Neuron (in vitro differentiated cells): Measurements from ENCODE around the gene TSR3.

Experiments
- H2AFZ ChIP-seq: one replicate; pipeline ENCODE4 v1.6.1; 2013; ENCODE audit warnings: low read depth, mild to moderate bottlenecking, inconsistent platforms, low read length, moderate library complexity
- H3K27me3 ChIP-seq: one replicate; pipeline ENCODE4 v1.6.1; 2013; ENCODE audit warnings: low read length; ENCODE audit not compliant: insufficient read depth
- H3K36me3 ChIP-seq: one replicate; pipeline ENCODE4 v1.6.1; 2013; ENCODE audit warnings: low read length; ENCODE audit not compliant: insufficient read depth
- H3K4me1 ChIP-seq: one replicate; pipeline ENCODE4 v1.6.1; 2013; ENCODE audit warnings: low read length; ENCODE audit not compliant: insufficient read depth
- H3K4me3 ChIP-seq: 2 replicates; pipeline ENCODE4 v1.5.1; 2013; ENCODE audit warnings: mild to moderate bottlenecking, low read length, moderate library complexity
- H3K9me3 ChIP-seq: one replicate; pipeline ENCODE4 v1.6.1; 2013; ENCODE audit warnings: low read length

The TSR3 gene

GRCh38 chr16:1355591-1355990 is 3.9 kb upstream of the TSR3 start:
- Histone ChIP-seq H3K4me3 (no peak overlapping the region), H3K36me3 (peaks cover 7% of the 10 kb centered on the region), H3K27me3 (no peaks in the 10 kb centered on the region), H2AFZ (no peak overlapping the region), H3K4me1 (peaks cover 14% of the 10 kb centered on the region), H3K9me3 (no peaks in the 10 kb centered on the region)

DNA sequence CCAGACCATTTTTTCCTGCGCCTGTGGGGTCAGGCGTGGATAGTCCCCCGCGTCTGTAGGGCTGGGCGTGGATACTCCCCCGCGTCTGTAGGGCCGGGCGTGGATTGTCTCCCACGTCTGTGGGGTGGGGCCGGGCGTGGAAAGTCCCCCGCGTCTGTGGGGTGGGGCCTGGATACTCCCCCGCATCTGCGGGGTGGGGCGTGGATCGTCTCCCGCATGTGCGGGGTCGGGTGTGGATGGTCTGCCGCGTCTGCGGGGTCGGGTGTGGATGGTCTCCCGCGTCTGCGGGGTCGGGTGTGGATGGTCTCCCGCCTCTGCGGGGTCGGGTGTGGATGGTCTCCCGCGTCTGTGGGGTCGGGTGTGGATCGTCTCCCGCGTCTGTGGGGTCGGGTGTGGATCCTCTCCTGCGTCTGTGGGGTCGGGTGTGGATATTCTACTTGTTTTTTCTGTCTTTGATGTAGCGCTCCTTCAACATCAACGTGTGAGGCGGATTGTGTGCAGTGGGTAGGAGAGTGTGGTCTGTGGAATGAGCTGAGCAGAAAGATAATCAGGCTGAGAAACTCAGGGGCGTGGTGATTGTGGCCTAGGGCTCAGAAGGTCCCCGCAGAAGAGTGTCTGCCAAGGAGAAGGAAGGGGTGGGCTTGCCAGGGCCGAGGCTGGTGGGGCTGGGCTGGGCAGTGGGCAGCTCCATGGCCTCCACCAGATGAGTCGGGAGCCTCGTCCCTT is 3.3 kb upstream of the TSR3 start:
- Histone ChIP-seq H2AFZ (no peak overlapping the region), H3K4me3 (no peak overlapping the region), H3K9me3 (no peaks in the 10 kb centered on the region)

DNA sequence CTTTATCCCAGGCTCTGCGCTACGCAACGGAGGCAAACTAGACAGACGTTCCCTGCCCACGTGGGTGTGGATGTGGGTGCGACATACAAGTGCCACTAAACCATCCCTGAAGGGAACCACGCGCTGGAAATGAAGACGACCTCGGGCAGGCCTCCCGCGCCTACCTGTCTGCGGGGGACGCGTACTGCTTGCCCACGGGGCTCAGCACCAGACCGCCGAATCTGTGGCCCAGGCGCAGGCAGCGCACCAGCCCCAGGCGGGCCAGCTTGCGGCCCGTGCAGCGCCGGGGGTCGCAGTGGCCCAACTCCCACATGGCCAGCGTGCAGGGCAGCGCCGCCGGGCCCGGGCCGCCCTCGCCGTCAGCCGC is 480 bp downstream of the TSR3 start:
- H3K4me3 ChIP-seq = peak overlapping the region; percentile 81
- peaks cover 18% of the 10 kb centered on the region for H3K4me1 ChIP-seq
- H3K36me3 ChIP-seq = peaks cover 27% of the 10 kb centered on the region
- no peaks in the 10 kb centered on the region for H3K27me3 ChIP-seq
- H3K9me3 ChIP-seq = no peaks in the 10 kb centered on the region
- peak overlapping the region; percentile 13 for H2AFZ ChIP-seq

More for the DNA sequence above, 3.3 kb upstream of the TSR3 start:
- Histone ChIP-seq H3K27me3 (no peaks in the 10 kb centered on the region), H3K4me1 (peaks cover 18% of the 10 kb centered on the region), H3K36me3 (peaks cover 9% of the 10 kb centered on the region)

DNA sequence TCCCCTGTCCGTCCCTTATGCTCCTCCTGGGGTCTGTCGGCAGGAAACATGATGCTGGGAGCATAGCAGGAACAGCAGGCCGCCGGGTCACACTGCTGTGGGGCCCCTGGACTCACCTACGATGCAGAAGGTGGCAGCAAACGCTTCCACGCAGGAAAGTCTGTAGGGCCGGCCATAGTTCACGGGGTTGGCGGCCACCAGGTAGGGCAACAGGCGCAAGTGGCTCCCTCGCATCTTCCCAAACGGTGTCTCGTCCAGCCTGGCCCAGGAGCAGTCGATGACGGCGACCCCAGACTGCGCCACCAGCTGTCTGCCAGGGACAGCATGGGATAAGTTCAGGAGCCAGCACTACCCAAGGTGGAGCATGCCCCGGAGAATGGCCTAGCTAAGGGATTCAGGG is 987 bp downstream of the TSR3 start:
- Histone ChIP-seq H3K4me1 (peaks cover 18% of the 10 kb centered on the region), H3K36me3 (peaks cover 27% of the 10 kb centered on the region), H2AFZ (no peak overlapping the region), H3K27me3 (no peaks in the 10 kb centered on the region), H3K4me3 (peak overlapping the region; percentile 81), H3K9me3 (no peaks in the 10 kb centered on the region)

DNA sequence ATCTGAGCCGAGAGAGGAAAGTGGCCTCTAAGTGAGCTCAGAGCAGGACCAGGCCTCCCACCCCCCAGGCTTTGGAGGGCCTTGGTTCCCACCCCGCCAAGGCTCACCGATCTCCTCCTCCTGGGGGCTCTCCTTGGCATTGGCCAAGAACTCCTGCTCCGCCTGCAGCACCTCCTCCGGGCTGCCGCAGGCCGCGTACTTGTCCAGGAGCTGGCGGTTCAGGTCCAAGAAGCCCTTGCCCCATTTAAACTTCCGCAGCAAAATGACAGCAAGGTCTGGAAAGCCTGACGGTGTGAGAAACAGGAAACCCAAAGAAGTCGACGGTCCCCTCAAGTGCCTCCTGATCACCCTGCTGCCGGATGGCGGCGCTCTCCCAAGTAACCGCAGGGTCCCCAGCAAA is 1.7 kb downstream of the TSR3 start:
- Histone ChIP-seq H2AFZ (no peak overlapping the region), H3K36me3 (peaks cover 27% of the 10 kb centered on the region), H3K4me3 (no peak overlapping the region), H3K9me3 (no peaks in the 10 kb centered on the region), H3K27me3 (no peaks in the 10 kb centered on the region), H3K4me1 (peaks cover 18% of the 10 kb centered on the region)

DNA sequence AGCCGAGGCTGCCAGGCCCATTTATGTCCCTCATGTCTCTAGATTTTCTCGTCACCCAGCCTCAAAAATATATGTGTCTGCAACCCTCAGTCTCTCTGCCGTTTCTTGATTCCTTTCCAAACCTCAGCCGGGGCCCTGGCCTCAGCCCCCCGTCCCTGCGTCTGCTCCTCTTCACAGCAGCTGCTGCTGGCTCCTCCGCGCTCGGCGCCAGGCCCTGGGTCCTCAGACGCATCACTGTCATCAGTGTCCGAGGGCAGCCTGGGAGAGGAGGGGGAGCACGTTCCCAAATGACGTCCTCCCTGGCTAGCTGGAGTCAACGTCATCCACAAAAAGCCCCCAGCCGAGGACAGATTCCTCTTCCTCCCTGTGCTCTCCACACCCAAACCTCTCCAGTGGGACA is 2.3 kb downstream of the TSR3 start:
- Histone ChIP-seq H3K4me1 (peaks cover 18% of the 10 kb centered on the region), H3K36me3 (peaks cover 27% of the 10 kb centered on the region), H3K4me3 (no peak overlapping the region), H2AFZ (no peak overlapping the region), H3K27me3 (no peaks in the 10 kb centered on the region), H3K9me3 (no peaks in the 10 kb centered on the region)

- Histone ChIP-seq H3K4me3 (no peak overlapping the region), H3K36me3 (peaks cover 27% of the 10 kb centered on the region)
These were observed 2.8 kb downstream of the TSR3 start for GRCh38 chr16:1348926-1349325.

DNA sequence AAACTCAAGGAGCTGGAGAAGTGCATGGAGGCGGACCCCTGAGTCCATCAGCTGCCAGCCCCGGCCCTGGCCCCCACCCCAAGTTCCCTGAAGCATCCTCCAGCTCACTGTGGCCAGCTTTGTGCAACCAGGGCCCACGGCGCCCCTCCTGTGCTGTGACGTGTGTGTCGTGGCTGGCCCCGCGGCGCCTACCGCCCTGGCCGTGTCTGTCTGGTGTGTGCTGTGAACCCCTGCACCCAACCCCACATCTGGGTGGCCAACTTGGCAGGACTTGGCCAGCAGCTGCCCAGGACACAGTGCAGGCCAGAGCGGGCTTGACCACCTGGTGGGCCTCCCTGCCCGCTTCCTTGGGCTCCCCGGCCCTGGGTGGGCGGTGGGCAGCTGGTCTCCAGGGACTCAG is 3.2 kb downstream of the TSR3 start:
- Histone ChIP-seq H3K36me3 (peaks cover 27% of the 10 kb centered on the region), H2AFZ (no peak overlapping the region), H3K4me1 (peaks cover 18% of the 10 kb centered on the region)

More at GRCh38 chr16:1348926-1349325, 2.8 kb downstream of the TSR3 start:
- Histone ChIP-seq H3K27me3 (no peaks in the 10 kb centered on the region), H2AFZ (no peak overlapping the region), H3K9me3 (no peaks in the 10 kb centered on the region), H3K4me1 (peaks cover 18% of the 10 kb centered on the region)

GRCh38 chr16:1347962-1348361 is 3.7 kb downstream of the TSR3 start:
- H3K36me3 ChIP-seq = peaks cover 27% of the 10 kb centered on the region
- H3K27me3 ChIP-seq = no peaks in the 10 kb centered on the region
- H2AFZ ChIP-seq = no peak overlapping the region
- H3K9me3 ChIP-seq = no peaks in the 10 kb centered on the region
- H3K4me1 ChIP-seq = peaks cover 15% of the 10 kb centered on the region
- H3K4me3 ChIP-seq = no peak overlapping the region

More for the DNA sequence above, 3.2 kb downstream of the TSR3 start:
- Histone ChIP-seq H3K27me3 (no peaks in the 10 kb centered on the region), H3K4me3 (no peak overlapping the region), H3K9me3 (no peaks in the 10 kb centered on the region)

- Histone ChIP-seq H3K9me3 (no peaks in the 10 kb centered on the region), H2AFZ (no peak overlapping the region), H3K27me3 (no peaks in the 10 kb centered on the region), H3K4me1 (peaks cover 11% of the 10 kb centered on the region), H3K4me3 (no peak overlapping the region), H3K36me3 (peaks cover 27% of the 10 kb centered on the region)
These were observed 4.3 kb downstream of the TSR3 start for GRCh38 chr16:1347286-1347855.

DNA sequence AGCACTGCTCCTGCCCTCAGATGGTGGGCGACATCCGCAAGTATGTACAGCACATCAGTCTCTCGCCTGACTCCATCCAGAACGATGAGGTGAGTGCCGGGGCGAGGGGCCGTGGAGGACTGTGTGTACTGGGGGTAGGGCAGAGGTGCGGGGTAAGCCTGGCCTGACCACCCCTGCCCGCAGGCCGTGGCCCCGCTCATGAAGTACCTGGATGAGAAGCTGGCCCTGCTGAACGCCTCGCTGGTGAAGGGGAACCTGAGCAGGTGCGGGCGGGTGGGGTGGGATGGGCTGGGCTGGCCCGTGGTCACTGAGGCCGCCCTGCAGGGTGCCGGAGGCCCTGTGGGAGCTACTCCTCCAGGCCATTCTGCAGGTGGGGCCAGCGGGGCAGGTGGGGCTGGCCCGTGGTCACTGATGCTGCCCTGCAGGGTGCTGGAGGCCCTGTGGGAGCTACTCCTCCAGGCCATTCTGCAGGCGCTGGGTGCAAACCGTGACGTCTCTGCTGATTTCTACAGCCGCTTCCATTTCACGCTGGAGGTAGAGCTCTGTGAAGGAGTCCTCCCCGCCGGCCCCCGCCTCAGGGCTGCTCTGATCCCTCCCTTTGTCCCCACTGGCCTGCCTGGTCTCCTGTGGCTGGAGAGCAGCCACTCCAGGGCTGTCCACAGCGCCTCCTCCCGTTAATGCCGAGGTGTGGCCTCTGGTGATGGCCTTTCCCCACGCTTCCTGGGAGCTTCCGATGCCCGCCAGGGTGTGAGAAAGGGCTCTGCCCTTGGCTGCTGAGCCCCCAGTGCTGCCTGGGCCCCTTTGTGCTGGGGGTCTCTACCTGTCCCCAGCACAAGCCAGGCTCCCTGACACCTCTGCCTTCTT is 5.0 kb downstream of the TSR3 start:
- H2AFZ ChIP-seq = no peak overlapping the region
- H3K9me3 ChIP-seq = no peaks in the 10 kb centered on the region
- H3K4me3 ChIP-seq = no peak overlapping the region
- H3K36me3 ChIP-seq = peaks cover 31% of the 10 kb centered on the region
- peaks cover 10% of the 10 kb centered on the region for H3K4me1 ChIP-seq
- H3K27me3 ChIP-seq = no peaks in the 10 kb centered on the region

DNA sequence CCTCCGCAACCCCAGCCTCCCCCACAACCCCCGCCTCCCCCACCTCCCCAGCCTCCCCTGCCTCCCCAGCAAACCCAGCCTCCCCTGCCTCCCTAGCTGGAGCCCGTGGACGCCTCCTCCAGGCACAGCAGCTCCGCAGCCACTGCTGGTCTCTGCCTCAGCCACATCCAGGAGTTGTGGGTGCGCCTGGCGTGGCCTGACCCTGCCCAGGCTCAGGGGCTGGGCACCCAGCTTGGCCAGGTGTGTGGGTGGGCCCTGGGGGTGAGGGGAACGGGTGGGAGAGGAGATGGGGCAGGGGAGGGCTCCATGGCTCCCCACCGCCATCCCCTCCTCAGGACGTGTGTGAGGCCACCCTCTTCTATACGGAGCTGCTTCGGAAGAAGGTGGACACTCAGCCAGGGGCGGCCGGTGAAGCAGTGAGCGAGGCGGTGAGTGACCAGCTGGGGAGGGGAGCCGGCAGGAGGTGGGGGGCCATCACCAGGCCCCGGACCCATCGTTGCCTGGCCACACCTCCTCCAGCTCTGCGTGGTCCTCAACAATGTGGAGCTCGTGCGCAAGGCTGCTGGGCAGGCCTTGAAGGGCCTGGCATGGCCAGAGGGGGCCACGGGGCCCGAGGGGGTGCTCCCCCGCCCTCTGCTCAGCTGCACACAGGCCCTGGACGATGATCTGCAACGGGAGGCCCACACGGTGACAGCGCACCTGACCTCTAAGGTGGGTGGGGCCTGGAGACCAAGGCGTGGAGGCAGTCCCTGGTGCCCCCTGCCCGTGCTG is 5.8 kb downstream of the TSR3 start:
- Histone ChIP-seq H3K4me1 (peaks cover 6% of the 10 kb centered on the region), H3K4me3 (no peak overlapping the region), H2AFZ (no peak overlapping the region), H3K27me3 (no peaks in the 10 kb centered on the region), H3K9me3 (no peaks in the 10 kb centered on the region), H3K36me3 (peaks cover 38% of the 10 kb centered on the region)
